Measurements from ENCODE around the gene CTBP2.

Gene CTBP2

DNA sequence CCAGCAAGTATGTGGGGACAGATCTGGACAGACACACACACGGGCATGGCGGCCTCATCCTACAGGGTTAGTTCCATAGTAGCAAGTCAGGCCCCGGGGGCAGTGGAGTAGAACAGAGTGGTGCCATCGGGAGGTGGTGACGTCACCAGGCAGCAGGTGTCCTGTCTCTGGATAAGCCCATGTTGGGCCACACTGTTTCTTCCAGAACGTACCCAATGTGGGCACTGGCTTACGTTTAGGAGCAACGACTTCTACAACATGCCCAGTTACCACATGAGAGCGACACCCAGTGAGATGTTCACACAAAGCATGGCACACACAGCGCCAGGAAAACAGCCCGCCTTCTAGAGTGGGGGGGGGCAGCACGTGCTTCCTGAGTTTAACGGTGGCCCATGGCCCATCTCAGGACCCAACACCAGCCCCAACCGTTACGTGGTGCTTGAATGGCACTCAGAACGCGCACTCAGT lies 67.8 kb downstream of the CTBP2 start:
- TF ChIP-seq EZH2phosphoT487 (IDR thresholded peaks at IDR 0.05; ENCODE audit: low read length) = no peak
- TF ChIP-seq, protein P1, sequence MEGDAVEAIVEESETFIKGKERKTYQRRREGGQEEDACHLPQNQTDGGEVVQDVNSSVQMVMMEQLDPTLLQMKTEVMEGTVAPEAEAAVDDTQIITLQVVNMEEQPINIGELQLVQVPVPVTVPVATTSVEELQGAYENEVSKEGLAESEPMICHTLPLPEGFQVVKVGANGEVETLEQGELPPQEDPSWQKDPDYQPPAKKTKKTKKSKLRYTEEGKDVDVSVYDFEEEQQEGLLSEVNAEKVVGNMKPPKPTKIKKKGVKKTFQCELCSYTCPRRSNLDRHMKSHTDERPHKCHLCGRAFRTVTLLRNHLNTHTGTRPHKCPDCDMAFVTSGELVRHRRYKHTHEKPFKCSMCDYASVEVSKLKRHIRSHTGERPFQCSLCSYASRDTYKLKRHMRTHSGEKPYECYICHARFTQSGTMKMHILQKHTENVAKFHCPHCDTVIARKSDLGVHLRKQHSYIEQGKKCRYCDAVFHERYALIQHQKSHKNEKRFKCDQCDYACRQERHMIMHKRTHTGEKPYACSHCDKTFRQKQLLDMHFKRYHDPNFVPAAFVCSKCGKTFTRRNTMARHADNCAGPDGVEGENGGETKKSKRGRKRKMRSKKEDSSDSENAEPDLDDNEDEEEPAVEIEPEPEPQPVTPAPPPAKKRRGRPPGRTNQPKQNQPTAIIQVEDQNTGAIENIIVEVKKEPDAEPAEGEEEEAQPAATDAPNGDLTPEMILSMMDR (IDR thresholded peaks at IDR 0.05; ENCODE audit: low read length) = no peak
- TF ChIP-seq EZH2 (optimal IDR thresholded peaks at IDR 0.05; ENCODE audit: low read depth, low read length) = no peak
- Histone ChIP-seq H3K79me2 (ENCODE audit: low read length) (no peaks in the 10 kb centered on the region), H2AFZ (ENCODE audit: low read length) (no peak overlapping the region), H3K27me3 (replicated peaks; ENCODE audit: insufficient read depth, low read length) (peaks cover 91% of the 10 kb centered on the region), H3K9me2 (replicated peaks; ENCODE audit: insufficient read depth, low read length) (no peaks in the 10 kb centered on the region), H3K27ac (ENCODE audit: low read length) (no peak overlapping the region), H3K4me3 (ENCODE audit: low read length) (no peak overlapping the region), H3K4me2 (ENCODE audit: low read depth, low read length) (no peak overlapping the region), H4K20me1 (ENCODE audit: insufficient read depth, low read length) (no peaks in the 10 kb centered on the region), H3F3A (ENCODE audit: insufficient read depth, low read length) (no peaks in the 10 kb centered on the region), H3K4me1 (ENCODE audit: low read length) (no peaks in the 10 kb centered on the region), H3K36me3 (replicated peaks; ENCODE audit: insufficient read depth, low read length) (no peaks in the 10 kb centered on the region), H3K9me3 (replicated peaks; ENCODE audit: insufficient read depth, low read length) (no peaks in the 10 kb centered on the region), H3K9ac (ENCODE audit: low read length) (no peak overlapping the region)
- DNase-seq = no peak

DNA sequence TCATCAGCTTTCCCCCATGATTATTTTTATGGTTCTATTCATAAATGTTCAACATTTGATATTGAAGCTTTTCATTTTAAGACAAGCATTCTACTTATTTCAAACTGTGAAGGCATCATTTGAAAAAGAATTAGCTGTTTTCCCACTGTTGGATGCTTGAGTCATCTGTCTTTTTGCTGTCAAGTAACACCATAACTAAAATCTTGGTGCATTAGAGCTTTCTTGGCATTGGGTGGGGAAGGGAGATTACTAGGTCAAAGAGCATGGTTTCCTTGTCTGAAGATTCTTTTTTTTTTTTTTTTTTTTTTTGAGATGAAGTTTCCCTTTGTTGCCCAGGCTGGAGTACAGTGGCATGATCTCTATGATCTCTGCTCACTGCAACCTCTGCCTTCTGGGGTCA lies 68.5 kb downstream of the CTBP2 start:
- H3K36me3 ChIP-seq (replicated peaks; ENCODE audit: insufficient read depth, low read length) = no peaks in the 10 kb centered on the region
- no peaks in the 10 kb centered on the region for H4K20me1 ChIP-seq (ENCODE audit: insufficient read depth, low read length)
- no peak overlapping the region for H3K27ac ChIP-seq (ENCODE audit: low read length)
- H3K9me2 ChIP-seq (replicated peaks; ENCODE audit: insufficient read depth, low read length) = no peaks in the 10 kb centered on the region
- no peaks in the 10 kb centered on the region for H3K9me3 ChIP-seq (replicated peaks; ENCODE audit: insufficient read depth, low read length)
- H3F3A ChIP-seq (ENCODE audit: insufficient read depth, low read length) = no peaks in the 10 kb centered on the region
- H2AFZ ChIP-seq (ENCODE audit: low read length) = no peak overlapping the region
- TF ChIP-seq EZH2phosphoT487 (IDR thresholded peaks at IDR 0.05; ENCODE audit: low read length) (no peak), EZH2 (optimal IDR thresholded peaks at IDR 0.05; ENCODE audit: low read depth, low read length) (no peak)
- TF ChIP-seq, protein P1 (IDR thresholded peaks at IDR 0.05; ENCODE audit: low read length) = no peak
- H3K27me3 ChIP-seq (replicated peaks; ENCODE audit: insufficient read depth, low read length) = peaks cover 89% of the 10 kb centered on the region
- no peak overlapping the region for H3K9ac ChIP-seq (ENCODE audit: low read length)
- H3K4me1 ChIP-seq (ENCODE audit: low read length) = no peaks in the 10 kb centered on the region
- DNase-seq = no peak
- H3K4me2 ChIP-seq (ENCODE audit: low read depth, low read length) = no peak overlapping the region
- H3K79me2 ChIP-seq (ENCODE audit: low read length) = no peaks in the 10 kb centered on the region
- no peak overlapping the region for H3K4me3 ChIP-seq (ENCODE audit: low read length)

DNA sequence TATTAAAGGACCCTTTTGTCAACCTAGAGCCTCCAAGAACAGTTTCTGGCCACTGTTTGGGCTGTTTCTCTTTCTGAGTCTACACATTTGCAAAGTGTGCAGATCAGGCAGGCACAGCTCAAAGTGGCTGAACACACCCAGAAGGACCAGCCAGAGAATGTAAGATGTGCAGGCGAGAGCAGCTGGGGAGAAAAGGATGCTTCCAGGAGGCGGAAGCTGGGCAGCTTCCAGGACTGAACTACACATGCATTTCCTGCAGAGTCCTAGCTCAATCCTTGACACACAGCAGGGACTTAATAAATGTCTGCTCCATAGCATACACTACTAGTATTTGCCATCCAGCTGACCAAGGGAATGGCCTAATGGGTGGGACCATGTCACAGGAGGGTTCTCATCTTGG lies 70.9 kb downstream of the CTBP2 start:
- Histone ChIP-seq H3K9me2 (replicated peaks; ENCODE audit: insufficient read depth, low read length) (no peaks in the 10 kb centered on the region), H3K4me3 (ENCODE audit: low read length) (no peak overlapping the region), H3K4me1 (ENCODE audit: low read length) (no peaks in the 10 kb centered on the region), H3K9ac (ENCODE audit: low read length) (no peak overlapping the region), H3F3A (ENCODE audit: insufficient read depth, low read length) (no peaks in the 10 kb centered on the region), H3K36me3 (replicated peaks; ENCODE audit: insufficient read depth, low read length) (no peaks in the 10 kb centered on the region), H3K4me2 (ENCODE audit: low read depth, low read length) (no peak overlapping the region), H3K27me3 (replicated peaks; ENCODE audit: insufficient read depth, low read length) (peaks cover 94% of the 10 kb centered on the region), H3K9me3 (replicated peaks; ENCODE audit: insufficient read depth, low read length) (no peaks in the 10 kb centered on the region), H3K27ac (ENCODE audit: low read length) (no peak overlapping the region), H3K79me2 (ENCODE audit: low read length) (no peaks in the 10 kb centered on the region), H2AFZ (ENCODE audit: low read length) (no peak overlapping the region), H4K20me1 (ENCODE audit: insufficient read depth, low read length) (no peaks in the 10 kb centered on the region)
- TF ChIP-seq, protein P1 (IDR thresholded peaks at IDR 0.05; ENCODE audit: low read length) = no peak
- TF ChIP-seq EZH2 (optimal IDR thresholded peaks at IDR 0.05; ENCODE audit: low read depth, low read length) = no peak
- no peak for TF ChIP-seq EZH2phosphoT487 (IDR thresholded peaks at IDR 0.05; ENCODE audit: low read length)
- DNase-seq = no peak

Measured in MM.1S (cell line).